HCT116 (cell line): ENCODE data around the gene CAMTA2.

Experiments
- CBX3 ChIP-seq: IDR thresholded peaks from 2 replicates; pipeline ENCODE4 v1.6.1; 2012; ENCODE audit warnings: low read depth
- CTCF ChIP-seq, 3 experiments: fragments of 200-600 bp in 1 of 3; sonication (generic) in 1 of 3; IDR thresholded peaks in 2 of 3; conservative IDR thresholded peaks in 1 of 3; 2 replicates each; pipeline ENCODE4 v1.5.1; 2012 to 2017; ENCODE audit warnings: low read depth in 2 of 3, low read length in 2 of 3, antibody characterized with exemption in 1 of 3, borderline replicate concordance in 1 of 3, control low read depth in 1 of 3, mild to moderate bottlenecking in 1 of 3, mixed read lengths in 1 of 3, mixed run types in 1 of 3, moderate library complexity in 1 of 3; ENCODE audit not compliant: insufficient read depth in 1 of 3
- ELF1 ChIP-seq: IDR thresholded peaks from 2 replicates; pipeline ENCODE4 v1.6.1; 2012; ENCODE audit warnings: low read depth, borderline replicate concordance
- EZH2 ChIP-seq: fragments of 200-600 bp; sonication (generic); IDR thresholded peaks from 2 replicates; pipeline ENCODE4 v1.6.1; 2017; ENCODE audit warnings: antibody characterized with exemption, mixed run types
- EZH2phosphoT487 ChIP-seq: fragments of 200-600 bp; IDR thresholded peaks from 2 replicates; pipeline ENCODE4 v1.6.1; 2018; ENCODE audit warnings: antibody characterized with exemption, borderline replicate concordance
- JUND ChIP-seq: IDR thresholded peaks from 2 replicates; pipeline ENCODE4 v1.6.1; 2012
- POLR2A ChIP-seq: IDR thresholded peaks from 2 replicates; pipeline ENCODE4 v1.7.0; 2011; ENCODE audit warnings: borderline replicate concordance; ENCODE audit not compliant: insufficient read depth, insufficient read length; ENCODE audit errors: extremely low read depth
- POLR2AphosphoS5 ChIP-seq: IDR thresholded peaks from 2 replicates; pipeline ENCODE4 v1.6.1; 2011; ENCODE audit warnings: mild to moderate bottlenecking, low read depth, low read length, moderate library complexity
- TCF7L2 ChIP-seq: IDR thresholded peaks from 2 replicates; pipeline ENCODE4 v1.7.0; 2011; ENCODE audit warnings: borderline replicate concordance, inconsistent platforms; ENCODE audit not compliant: insufficient read depth, insufficient read length; ENCODE audit errors: extremely low read depth
- YY1 ChIP-seq: IDR thresholded peaks from 2 replicates; pipeline ENCODE4 v1.6.1; 2011; ENCODE audit warnings: low read length, low read depth, moderate library complexity, mild to moderate bottlenecking; ENCODE audit not compliant: insufficient replicate concordance; ENCODE audit errors: extremely low read depth
- ZFX ChIP-seq: fragments of 450-650 bp; IDR thresholded peaks from 2 replicates; pipeline ENCODE4 v1.6.1; 2017
- ZNF274 ChIP-seq: fragments of 200-500 bp; sonication (Bioruptor generic); IDR thresholded peaks from 2 replicates; pipeline ENCODE4 v1.6.1; 2014; ENCODE audit warnings: mild to moderate bottlenecking, low read depth, low read length, inconsistent platforms
- TF ChIP-seq, protein P1 (sequence below): IDR thresholded peaks from 2 replicates; pipeline ENCODE4 v1.6.1; 2012; ENCODE audit warnings: low read depth

- TF ChIP-seq POLR2AphosphoS5 (no peak), CTCF (IDR thresholded peaks at IDR 0.05 in 2 of 3, conservative IDR thresholded peaks at IDR 0.05 in 1 of 3; ENCODE audit: borderline replicate concordance in 1 of 3, insufficient read depth in 1 of 3, low read depth in 2 of 3, low read length in 2 of 3) (no peak), JUND (no peak), EZH2phosphoT487 (no peak), EZH2 (no peak), POLR2A (no peak), ELF1 (no peak), ZFX (no peak), CBX3 (no peak), YY1 (no peak), TCF7L2 (no peak), ZNF274 (no peak)
- TF ChIP-seq, protein P1, sequence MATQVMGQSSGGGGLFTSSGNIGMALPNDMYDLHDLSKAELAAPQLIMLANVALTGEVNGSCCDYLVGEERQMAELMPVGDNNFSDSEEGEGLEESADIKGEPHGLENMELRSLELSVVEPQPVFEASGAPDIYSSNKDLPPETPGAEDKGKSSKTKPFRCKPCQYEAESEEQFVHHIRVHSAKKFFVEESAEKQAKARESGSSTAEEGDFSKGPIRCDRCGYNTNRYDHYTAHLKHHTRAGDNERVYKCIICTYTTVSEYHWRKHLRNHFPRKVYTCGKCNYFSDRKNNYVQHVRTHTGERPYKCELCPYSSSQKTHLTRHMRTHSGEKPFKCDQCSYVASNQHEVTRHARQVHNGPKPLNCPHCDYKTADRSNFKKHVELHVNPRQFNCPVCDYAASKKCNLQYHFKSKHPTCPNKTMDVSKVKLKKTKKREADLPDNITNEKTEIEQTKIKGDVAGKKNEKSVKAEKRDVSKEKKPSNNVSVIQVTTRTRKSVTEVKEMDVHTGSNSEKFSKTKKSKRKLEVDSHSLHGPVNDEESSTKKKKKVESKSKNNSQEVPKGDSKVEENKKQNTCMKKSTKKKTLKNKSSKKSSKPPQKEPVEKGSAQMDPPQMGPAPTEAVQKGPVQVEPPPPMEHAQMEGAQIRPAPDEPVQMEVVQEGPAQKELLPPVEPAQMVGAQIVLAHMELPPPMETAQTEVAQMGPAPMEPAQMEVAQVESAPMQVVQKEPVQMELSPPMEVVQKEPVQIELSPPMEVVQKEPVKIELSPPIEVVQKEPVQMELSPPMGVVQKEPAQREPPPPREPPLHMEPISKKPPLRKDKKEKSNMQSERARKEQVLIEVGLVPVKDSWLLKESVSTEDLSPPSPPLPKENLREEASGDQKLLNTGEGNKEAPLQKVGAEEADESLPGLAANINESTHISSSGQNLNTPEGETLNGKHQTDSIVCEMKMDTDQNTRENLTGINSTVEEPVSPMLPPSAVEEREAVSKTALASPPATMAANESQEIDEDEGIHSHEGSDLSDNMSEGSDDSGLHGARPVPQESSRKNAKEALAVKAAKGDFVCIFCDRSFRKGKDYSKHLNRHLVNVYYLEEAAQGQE: no peak
These were observed 14.7 kb downstream of the CAMTA2 start for GRCh38 chr17:4972752-4973151.
